Heart left ventricle (tissue), 16 donors: ENCODE results near the gene USP53. TPM values are rescaled to one million over a fixed set of nuclear protein-coding genes. Genes with fewer than 3 reads are reported as not detected.

Source experiments
- ATAC-seq, 4 donors: fragments of 200-7000 bp; cut with Tn5 transposase; one replicate each; pipeline ENCODE4 v1.9.1; 2020 to 2022; ENCODE audit warnings: moderate library complexity in 4 of 4, mild to moderate bottlenecking in 3 of 4, moderate number of reproducible peaks in 1 of 4
- DNase-seq, 5 donors: peaks; one replicate each; pipeline ENCODE4 v3.0.0-alpha.2; 2020
- H3K27ac ChIP-seq, 12 donors: fragments of 200-600 bp; sonication (generic) in 4 of 12; one replicate each; pipeline versions ENCODE4 v1.5.0 to v1.8.0; 2016 to 2022; ENCODE audit warnings: mild to moderate bottlenecking in 2 of 12
- H3K27me3 ChIP-seq, 9 donors: fragments of 200-600 bp; sonication (generic) in 2 of 9; one replicate each; pipeline versions ENCODE4 v1.5.1 to v1.8.0; 2016 to 2022; ENCODE audit warnings: mild to moderate bottlenecking in 3 of 9
- H3K36me3 ChIP-seq, 9 donors: fragments of 200-600 bp; sonication (generic) in 2 of 9; one replicate each; pipeline versions ENCODE4 v1.5.0 to v1.8.0; 2018 to 2022; ENCODE audit warnings: mild to moderate bottlenecking in 2 of 9
- H3K4me1 ChIP-seq, 12 donors: fragments of 200-600 bp; sonication (generic) in 4 of 12; one replicate each; pipeline versions ENCODE4 v1.5.0 to v1.8.0; 2016 to 2022; ENCODE audit warnings: mild to moderate bottlenecking in 3 of 12
- H3K4me3 ChIP-seq, 12 donors: fragments of 200-600 bp; sonication (generic) in 4 of 12; one replicate each; pipeline versions ENCODE4 v1.5.0 to v1.8.0; 2017 to 2022; ENCODE audit warnings: mild to moderate bottlenecking in 9 of 12, moderate library complexity in 4 of 12
- H3K9me3 ChIP-seq, 12 donors: fragments of 200-600 bp; sonication (generic) in 4 of 12; one replicate each; pipeline versions ENCODE4 v1.5.0 to v1.8.0; 2016 to 2022; ENCODE audit warnings: mild to moderate bottlenecking in 1 of 12
- POLR2A ChIP-seq, 2 donors: fragments of 450-650 bp; IDR thresholded peaks; one replicate each; pipeline ENCODE4 v1.6.1; 2017; ENCODE audit warnings: antibody characterized with exemption in 2 of 2, mild to moderate bottlenecking in 2 of 2, moderate library complexity in 2 of 2
- WGBS, 4 donors: extraction: QIAGEN DNeasy Blood & Tissue Kit in 2 of 4; methylation state at CpG; one replicate each; pipeline versions ENCODE4 v1.1.5 to v1.1.7; 2013 to 2018; 5-methylcytosine and 5-hydroxymethylcytosine counted together
- intact Hi-C, 10 donors: fragments of 100-400 bp; cut with DNase I; formaldehyde crosslinking; loops; one replicate each; pipeline versions ENCODE4 v1.11.1 to v1.14.2; 2022
- polyA plus RNA-seq, 2 donors: library from polyadenylated mRNA; stranded (reverse); fragments of 200-250 nt; gene quantifications; one replicate each; pipeline ENCODE4 v1.2.3, GENCODE V29; 2013
- total RNA-seq, 9 donors: library from RNA; depleted of rRNA in 2 of 9; stranded (reverse); fragments of >200 nt in 2 of 9; fragmentation: NEBNext Ultra II Directional in 3 of 9; extraction: Animal tissue kit (Norgen Biotek cat#: 25700) in 3 of 9; gene quantifications; one replicate each; pipeline versions ENCODE4 v1.1.0 to v1.2.4, GENCODE V29; 2016 to 2023
- TF ChIP-seq, protein P1 (sequence below), 12 donors: fragments of 200-600 bp; sonication (generic) in 4 of 12; IDR thresholded peaks; one replicate each; pipeline versions ENCODE4 v1.5.0 to v1.8.0; 2018 to 2022; ENCODE audit warnings: antibody characterized with exemption in 12 of 12, mild to moderate bottlenecking in 5 of 12
- donor health status: ischemic (EF 13 %, LVEDD 7.1; RV severe dilation, severe dysfunction).
- donor health status: healthy with polysubstance abuse.
- donor health status: DM: no; HTN: yes; CAD: no.
- donor health status: DM: no; HTN: no; CAD: no.
- donor health status: ischemic (EF 25% LVEDD 6.9; RV normal size, moderate dysfunction).
- donor health status: ischemic (EF 25% LVEDD 5.7; RV mildly dilated, moderate dysfunction).
- donor health status: healthy.
- donor health status: DM: yes; HTN: yes; CAD: no.
- donor health status: ischemic (EF 35%, LVEDD 5.7; RV mildly dilated, moderate dysfunction).
- donor health status: nonischemic (EF 11% LVEDD 7.7; RV severe dilation, severe dysfunction).
- donor health status: DM: yes; HTN: yes; CAD: no.
- donor health status: PGD.
- donor health status: ischemic (EF 29% LVEDD 5.4; RV normal size, mild dysfunction).
- donor health status: nonischemic (EF 23%, LVEDD 6.1; RV moderate dilation, normal function).

The USP53 gene
- total and polyA plus RNA-seq, 11 donors, result 24.2 to 52.9 (median 43.7) TPM

DNA sequence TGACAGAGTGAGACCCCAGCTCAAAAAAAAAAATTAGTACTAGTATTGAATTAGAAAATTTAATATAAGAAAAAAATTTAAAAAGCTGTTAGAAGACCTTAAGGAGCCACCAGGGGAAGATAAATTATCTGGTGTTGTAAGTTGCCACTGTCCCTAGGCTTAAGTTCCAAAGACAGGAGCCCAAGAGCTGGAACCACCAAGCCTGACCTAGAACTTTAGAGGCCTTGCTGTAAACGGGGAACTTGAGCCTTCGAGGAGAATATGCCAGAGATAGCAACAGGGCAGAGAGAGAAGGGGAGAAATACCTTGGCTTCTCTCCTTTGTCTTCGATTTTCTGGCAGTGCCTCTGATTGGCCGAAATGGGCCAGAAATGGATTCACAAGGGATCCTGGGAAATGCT lies 8.9 kb downstream of the USP53 start:
- ATAC-seq, result no peak
- intact Hi-C loops, result no loop called here
- no peak overlapping the region for H3K27ac ChIP-seq
- H3K27me3 ChIP-seq, result no peaks in the 10 kb centered on the region
- peaks cover 0 to 18% (median 0%) of the 10 kb centered on the region in 12 donors for H3K9me3 ChIP-seq
- TF ChIP-seq, protein P1, sequence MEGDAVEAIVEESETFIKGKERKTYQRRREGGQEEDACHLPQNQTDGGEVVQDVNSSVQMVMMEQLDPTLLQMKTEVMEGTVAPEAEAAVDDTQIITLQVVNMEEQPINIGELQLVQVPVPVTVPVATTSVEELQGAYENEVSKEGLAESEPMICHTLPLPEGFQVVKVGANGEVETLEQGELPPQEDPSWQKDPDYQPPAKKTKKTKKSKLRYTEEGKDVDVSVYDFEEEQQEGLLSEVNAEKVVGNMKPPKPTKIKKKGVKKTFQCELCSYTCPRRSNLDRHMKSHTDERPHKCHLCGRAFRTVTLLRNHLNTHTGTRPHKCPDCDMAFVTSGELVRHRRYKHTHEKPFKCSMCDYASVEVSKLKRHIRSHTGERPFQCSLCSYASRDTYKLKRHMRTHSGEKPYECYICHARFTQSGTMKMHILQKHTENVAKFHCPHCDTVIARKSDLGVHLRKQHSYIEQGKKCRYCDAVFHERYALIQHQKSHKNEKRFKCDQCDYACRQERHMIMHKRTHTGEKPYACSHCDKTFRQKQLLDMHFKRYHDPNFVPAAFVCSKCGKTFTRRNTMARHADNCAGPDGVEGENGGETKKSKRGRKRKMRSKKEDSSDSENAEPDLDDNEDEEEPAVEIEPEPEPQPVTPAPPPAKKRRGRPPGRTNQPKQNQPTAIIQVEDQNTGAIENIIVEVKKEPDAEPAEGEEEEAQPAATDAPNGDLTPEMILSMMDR (IDR thresholded peaks at IDR 0.05), result no peak
- TF ChIP-seq POLR2A (IDR thresholded peaks at IDR 0.05), result no peak
- H3K4me3 ChIP-seq, result no peak overlapping the region
- DNase-seq, result no peak
- H3K4me1 ChIP-seq, result peaks cover 0 to 27% (median 10%) of the 10 kb centered on the region in 12 donors
- 70 to 93% (median 85%) methylated on average over 4 of the region's 4 CpGs for WGBS, 4 donors
- peaks cover 0 to 82% (median 28%) of the 10 kb centered on the region in 9 donors for H3K36me3 ChIP-seq

DNA sequence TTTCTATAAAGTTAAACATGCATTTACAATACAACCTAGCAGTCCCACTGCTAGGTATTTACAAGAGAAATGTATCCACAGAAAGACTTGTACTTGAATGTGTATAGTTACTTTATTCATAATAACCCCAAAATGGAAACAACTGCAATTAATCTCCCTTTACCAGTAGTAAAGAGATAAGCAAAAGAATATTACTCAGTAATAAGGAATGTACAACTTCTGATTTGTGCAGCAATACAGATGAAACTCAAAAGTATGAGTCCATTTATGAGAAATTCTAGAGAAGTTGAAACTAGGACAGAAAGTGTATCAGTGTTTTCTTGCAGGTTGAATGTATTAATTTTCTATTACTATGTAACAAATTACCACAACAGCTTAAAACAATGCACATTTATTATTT lies 15.2 kb downstream of the USP53 start:
- intact Hi-C loops, result no loop called here
- Histone ChIP-seq H3K27ac (no peak overlapping the region), H3K4me3 (no peak overlapping the region), H3K27me3 (no peaks in the 10 kb centered on the region), H3K4me1 (peaks cover 0 to 26% (median 9%) of the 10 kb centered on the region in 12 donors), H3K36me3 (peaks cover 0 to 44% (median 10%) of the 10 kb centered on the region in 9 donors), H3K9me3 (peaks cover 0 to 12% (median 0%) of the 10 kb centered on the region in 12 donors)
- DNase-seq (no peak), ATAC-seq (no peak)
- no peak for TF ChIP-seq POLR2A (IDR thresholded peaks at IDR 0.05)
- TF ChIP-seq, protein P1 (IDR thresholded peaks at IDR 0.05), result no peak

DNA sequence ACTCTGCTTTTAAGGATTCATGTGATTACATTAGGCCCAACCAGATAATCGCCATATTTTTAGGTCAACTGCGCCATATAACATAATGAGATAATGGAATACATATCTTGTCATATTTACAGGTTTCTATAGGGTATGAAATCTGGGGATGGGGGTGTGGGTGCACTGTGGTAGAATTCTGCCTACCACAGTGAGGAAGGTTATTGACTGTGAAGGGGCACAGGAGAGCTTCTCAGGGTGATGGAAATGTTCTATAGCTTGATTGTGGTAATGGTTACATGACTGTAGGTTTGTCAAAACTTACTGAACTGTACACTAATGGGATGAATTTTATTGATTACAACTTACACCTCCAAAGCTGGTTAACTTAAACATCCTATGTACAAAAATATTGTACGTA lies 15.9 kb downstream of the USP53 start:
- no peak for TF ChIP-seq POLR2A (IDR thresholded peaks at IDR 0.05)
- TF ChIP-seq, protein P1 (IDR thresholded peaks at IDR 0.05), result no peak
- Histone ChIP-seq H3K4me1 (peaks cover 0 to 30% (median 14%) of the 10 kb centered on the region in 12 donors), H3K36me3 (peaks cover 0 to 36% (median 10%) of the 10 kb centered on the region in 9 donors), H3K4me3 (no peak overlapping the region), H3K9me3 (peaks cover 0 to 12% (median 0%) of the 10 kb centered on the region in 12 donors), H3K27me3 (no peaks in the 10 kb centered on the region), H3K27ac (no peak overlapping the region)
- ATAC-seq, result no peak
- intact Hi-C loops, result no loop called here
- 91 to 93% (median 93%) methylated on average over 3 of the region's 3 CpGs for WGBS, 4 donors
- no peak for DNase-seq

DNA sequence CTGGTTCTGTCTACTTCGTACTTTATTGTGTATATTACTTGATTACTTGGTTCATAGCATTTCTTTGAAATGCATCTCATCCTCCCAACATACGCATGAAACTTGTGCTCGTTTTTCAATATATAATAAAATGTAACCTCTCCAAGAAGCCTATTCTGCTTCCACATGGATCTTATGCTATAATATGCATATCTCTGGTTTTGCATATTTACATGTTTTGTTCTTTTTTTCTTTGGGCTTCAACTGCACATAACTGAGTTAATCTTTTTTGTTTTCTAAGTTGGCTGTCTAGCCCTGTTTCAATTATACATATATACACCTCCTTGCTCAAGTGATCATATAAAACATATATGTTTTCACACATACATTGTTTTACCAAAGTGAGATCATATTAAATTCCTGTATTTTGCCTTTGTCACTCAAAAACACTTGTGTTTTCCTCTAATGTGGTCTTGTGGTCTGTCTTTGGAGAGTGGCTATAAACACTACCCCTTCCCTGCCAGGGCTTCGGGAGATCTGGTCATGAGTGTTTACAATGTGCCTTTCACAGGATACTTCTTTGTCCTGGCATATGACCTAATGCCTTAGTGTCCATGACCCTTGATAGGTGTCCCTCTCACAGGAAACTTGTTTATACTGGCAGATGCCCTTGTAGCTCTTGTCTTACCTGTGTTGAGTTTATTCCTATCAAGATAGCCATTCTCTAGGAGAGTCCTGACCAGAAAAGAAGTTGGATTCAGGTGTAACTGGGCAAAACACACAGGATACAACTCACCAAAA lies 17.6 kb downstream of the USP53 start:
- TF ChIP-seq, protein P1 (IDR thresholded peaks at IDR 0.05), result no peak
- TF ChIP-seq POLR2A (IDR thresholded peaks at IDR 0.05), result no peak
- ATAC-seq (peak in 2 of 4 donors; percentile 20), DNase-seq (no peak)
- intact Hi-C loops, result no loop called here
- H3K27me3 ChIP-seq, result no peaks in the 10 kb centered on the region
- peak overlapping the region in 1 of 12 donors; percentile 5 for H3K27ac ChIP-seq
- H3K9me3 ChIP-seq, result peaks cover 0 to 4% (median 0%) of the 10 kb centered on the region in 12 donors
- peaks cover 0 to 44% (median 23%) of the 10 kb centered on the region in 12 donors for H3K4me1 ChIP-seq
- peaks cover 0 to 23% (median 8%) of the 10 kb centered on the region in 9 donors for H3K36me3 ChIP-seq
- H3K4me3 ChIP-seq, result no peak overlapping the region
- WGBS, 4 donors, result 85 to 90% (median 87%) methylated on average over 4 of the region's 4 CpGs
